ENCODE results near the gene WFS1. TPM values are rescaled to one million over a fixed set of nuclear protein-coding genes. Genes with fewer than 3 reads are reported as not detected.

Gene WFS1
- total RNA-seq, 1 experiment from 2014 or later, result 21.5 TPM

DNA sequence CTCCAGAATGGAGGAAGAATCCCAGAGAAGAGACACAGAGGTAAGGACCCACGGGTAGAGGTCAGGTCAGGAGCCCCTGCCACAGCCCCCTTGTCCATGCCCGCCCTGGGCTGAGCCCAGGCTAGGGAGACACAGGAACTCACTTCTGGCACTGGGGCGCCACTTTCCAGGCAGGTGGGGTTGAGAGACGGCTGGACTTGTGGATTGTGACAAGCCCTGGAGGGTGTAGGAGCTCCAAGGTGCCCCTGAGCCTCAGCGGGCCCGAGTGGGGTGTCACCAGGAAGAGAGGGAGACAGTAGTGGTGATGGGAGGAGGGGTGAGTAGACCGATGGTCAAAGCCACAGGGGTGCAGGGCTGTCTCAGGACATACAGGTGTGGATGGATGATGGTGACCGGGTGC lies 58.9 kb downstream of the WFS1 start:
- no peak for DNase-seq (ENCODE audit: low read depth, low spot score)
- no peak overlapping the region for H3K4me2 ChIP-seq (ENCODE audit: low read length)
- no peak overlapping the region for H3K27ac ChIP-seq (ENCODE audit: low read depth, low read length)
- TF ChIP-seq ZNF274 (IDR thresholded peaks at IDR 0.05; ENCODE audit: low read depth, low read length), result no peak
- TF ChIP-seq, protein P1, sequence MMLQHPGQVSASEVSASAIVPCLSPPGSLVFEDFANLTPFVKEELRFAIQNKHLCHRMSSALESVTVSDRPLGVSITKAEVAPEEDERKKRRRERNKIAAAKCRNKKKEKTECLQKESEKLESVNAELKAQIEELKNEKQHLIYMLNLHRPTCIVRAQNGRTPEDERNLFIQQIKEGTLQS (IDR thresholded peaks at IDR 0.05), result no peak
- no peak overlapping the region for H2AFZ ChIP-seq (ENCODE audit: low read depth, low read length, poor library complexity, severe bottlenecking)
- H3K9me3 ChIP-seq (ENCODE audit: control insufficient read depth in 1 of 2, insufficient read depth in 1 of 2, low read depth in 1 of 2, low read length in 2 of 2), result no peaks in the 10 kb centered on the region
- no TSS peak for BruUV-seq (replicated peaks)
- no peak overlapping the region for H3K9ac ChIP-seq (ENCODE audit: low read length)
- H3K36me3 ChIP-seq (ENCODE audit: control insufficient read depth in 1 of 2, insufficient read depth in 2 of 2, low read length in 2 of 2), result no peaks in the 10 kb centered on the region
- ChIA-PET CTCF (interaction anchor here (3.4 to 12.2 kb wide), 2 partner anchors 66 to 76 kb away, joined by 81 to 201 read pairs; no protein-coding TSS in a partner anchor), RAD21 (ENCODE audit: low non-redundant PET in 1 of 2, low total read pairs in 2 of 2, uncharacterized antibody in 2 of 2, unreplicated experiment in 2 of 2) (interaction anchor here (1.9 to 2.4 kb wide), 3 partner anchors 64 to 78 kb away, joined by 20 to 26 read pairs (median 22); no protein-coding TSS in a partner anchor), POLR2A (no interaction called here)
- ATAC-seq, result no peak
- H3K79me2 ChIP-seq (ENCODE audit: insufficient read depth, low read length), result no peaks in the 10 kb centered on the region
- peaks cover 8 to 16% of the 10 kb centered on the region in 2 experiments for H3K4me1 ChIP-seq (ENCODE audit: control insufficient read depth in 1 of 2, insufficient read depth in 2 of 2, low read length in 2 of 2)
- H3K9me2 ChIP-seq (ENCODE audit: insufficient read depth), result no peaks in the 10 kb centered on the region
- intact Hi-C loops (cut with micrococcal nuclease), result loop anchor here (5.0 kb wide), 1 partner anchor 196 kb away; no protein-coding TSS in a partner anchor
- no peaks in the 10 kb centered on the region for H3K27me3 ChIP-seq (ENCODE audit: insufficient read depth, low read length)
- no peaks in the 10 kb centered on the region for H4K20me1 ChIP-seq (ENCODE audit: insufficient read depth)
- no peak overlapping the region for H3K4me3 ChIP-seq (replicated peaks in 1 of 2; ENCODE audit: low read depth in 1 of 2, low read length in 2 of 2)

DNA sequence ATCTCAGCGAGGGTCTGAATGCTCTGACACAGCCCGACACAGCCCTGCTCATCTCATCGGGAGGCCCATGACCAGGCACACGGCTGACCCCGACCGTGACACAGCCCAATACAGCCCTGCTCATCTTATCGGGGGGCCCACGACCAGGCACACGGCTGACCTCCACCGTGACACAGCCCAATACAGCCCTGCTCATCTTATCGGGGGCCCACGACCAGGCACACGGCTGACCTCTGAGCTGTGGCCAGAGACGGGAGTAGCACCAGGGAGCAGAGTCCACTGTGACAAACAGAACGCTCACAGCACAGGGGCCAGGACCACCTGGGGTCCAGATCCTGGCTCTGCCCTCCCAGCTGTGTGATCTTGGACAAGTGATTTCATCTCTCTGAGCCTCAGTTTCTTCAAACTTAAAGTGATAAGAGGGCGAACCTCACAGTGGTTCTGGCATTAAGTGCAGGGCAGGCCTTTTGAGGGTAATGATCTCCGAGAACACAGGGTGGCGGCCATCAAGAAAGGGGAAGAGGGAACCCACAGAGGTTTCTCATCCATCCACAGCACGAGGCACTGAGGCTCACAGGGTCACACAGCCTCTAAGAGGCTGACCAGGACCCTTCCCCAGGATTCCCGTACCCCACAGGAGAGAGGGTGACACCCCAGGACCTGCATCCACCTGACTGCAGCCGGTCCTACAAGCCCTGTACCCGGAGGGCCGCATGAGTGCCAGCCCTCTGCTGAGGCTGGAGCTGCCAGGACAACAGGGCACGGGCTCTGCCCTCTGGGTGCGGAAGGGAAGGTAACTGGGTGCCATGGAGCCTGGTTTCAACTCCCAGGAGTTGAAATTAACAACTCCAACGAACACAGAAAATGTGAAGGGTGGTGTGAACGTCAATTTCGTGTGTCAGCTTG lies 60.1 kb downstream of the WFS1 start:
- no peak overlapping the region for H3K4me2 ChIP-seq (ENCODE audit: low read length)
- no peaks in the 10 kb centered on the region for H4K20me1 ChIP-seq (ENCODE audit: insufficient read depth)
- DNase-seq (ENCODE audit: low read depth, low spot score), result no peak
- H3K9me3 ChIP-seq (ENCODE audit: control insufficient read depth in 1 of 2, insufficient read depth in 1 of 2, low read depth in 1 of 2, low read length in 2 of 2), result no peaks in the 10 kb centered on the region
- ChIA-PET CTCF (interaction anchor here (1.6 to 12.2 kb wide), 4 partner anchors 22 to 78 kb away, joined by 4 to 201 read pairs (median 48); no protein-coding TSS in a partner anchor), RAD21 (ENCODE audit: low non-redundant PET in 1 of 2, low total read pairs in 2 of 2, uncharacterized antibody in 2 of 2, unreplicated experiment in 2 of 2) (no interaction called here), POLR2A (no interaction called here)
- H3K79me2 ChIP-seq (ENCODE audit: insufficient read depth, low read length), result no peaks in the 10 kb centered on the region
- no peak overlapping the region for H3K27ac ChIP-seq (ENCODE audit: low read depth, low read length)
- H3K9ac ChIP-seq (ENCODE audit: low read length), result no peak overlapping the region
- intact Hi-C loops (cut with micrococcal nuclease), result loop anchor here (5.0 to 10.0 kb wide), 2 partner anchors 197 to 355 kb away; no protein-coding TSS in a partner anchor
- no TSS peak for BruUV-seq (replicated peaks)
- peaks cover 8 to 15% of the 10 kb centered on the region in 2 experiments for H3K4me1 ChIP-seq (ENCODE audit: control insufficient read depth in 1 of 2, insufficient read depth in 2 of 2, low read length in 2 of 2)
- no peak for ATAC-seq
- no peaks in the 10 kb centered on the region for H3K9me2 ChIP-seq (ENCODE audit: insufficient read depth)
- H3K36me3 ChIP-seq (ENCODE audit: control insufficient read depth in 1 of 2, insufficient read depth in 2 of 2, low read length in 2 of 2), result no peaks in the 10 kb centered on the region
- H3K27me3 ChIP-seq (ENCODE audit: insufficient read depth, low read length), result no peaks in the 10 kb centered on the region
- TF ChIP-seq CEBPB (IDR thresholded peaks at IDR 0.05; ENCODE audit: low read depth), result no peak
- TF ChIP-seq TCF7L2 (IDR thresholded peaks at IDR 0.05; ENCODE audit: borderline replicate concordance, extremely low read depth, insufficient read depth, insufficient read length), result no peak
- no peak for TF ChIP-seq SRF (IDR thresholded peaks at IDR 0.05; ENCODE audit: low read depth)
- TF ChIP-seq EZH2phosphoT487 (IDR thresholded peaks at IDR 0.05; ENCODE audit: borderline replicate concordance), result no peak
- TF ChIP-seq, protein P2, sequence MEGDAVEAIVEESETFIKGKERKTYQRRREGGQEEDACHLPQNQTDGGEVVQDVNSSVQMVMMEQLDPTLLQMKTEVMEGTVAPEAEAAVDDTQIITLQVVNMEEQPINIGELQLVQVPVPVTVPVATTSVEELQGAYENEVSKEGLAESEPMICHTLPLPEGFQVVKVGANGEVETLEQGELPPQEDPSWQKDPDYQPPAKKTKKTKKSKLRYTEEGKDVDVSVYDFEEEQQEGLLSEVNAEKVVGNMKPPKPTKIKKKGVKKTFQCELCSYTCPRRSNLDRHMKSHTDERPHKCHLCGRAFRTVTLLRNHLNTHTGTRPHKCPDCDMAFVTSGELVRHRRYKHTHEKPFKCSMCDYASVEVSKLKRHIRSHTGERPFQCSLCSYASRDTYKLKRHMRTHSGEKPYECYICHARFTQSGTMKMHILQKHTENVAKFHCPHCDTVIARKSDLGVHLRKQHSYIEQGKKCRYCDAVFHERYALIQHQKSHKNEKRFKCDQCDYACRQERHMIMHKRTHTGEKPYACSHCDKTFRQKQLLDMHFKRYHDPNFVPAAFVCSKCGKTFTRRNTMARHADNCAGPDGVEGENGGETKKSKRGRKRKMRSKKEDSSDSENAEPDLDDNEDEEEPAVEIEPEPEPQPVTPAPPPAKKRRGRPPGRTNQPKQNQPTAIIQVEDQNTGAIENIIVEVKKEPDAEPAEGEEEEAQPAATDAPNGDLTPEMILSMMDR (IDR thresholded peaks at IDR 0.05 in 2 of 3, conservative IDR thresholded peaks at IDR 0.05 in 1 of 3; ENCODE audit: borderline replicate concordance in 1 of 3, insufficient read depth in 1 of 3, low read depth in 2 of 3, low read length in 2 of 3), result no peak
- no peak for TF ChIP-seq ELF1 (IDR thresholded peaks at IDR 0.05; ENCODE audit: borderline replicate concordance, low read depth)
- TF ChIP-seq, protein P1 (IDR thresholded peaks at IDR 0.05), result no peak
- H3K4me3 ChIP-seq (replicated peaks in 1 of 2; ENCODE audit: low read depth in 1 of 2, low read length in 2 of 2), result no peak overlapping the region
- no peak overlapping the region for H2AFZ ChIP-seq (ENCODE audit: low read depth, low read length, poor library complexity, severe bottlenecking)

Measured in HCT116 (cell line).